ENCODE data around the gene COL23A1.

The COL23A1 gene

DNA sequence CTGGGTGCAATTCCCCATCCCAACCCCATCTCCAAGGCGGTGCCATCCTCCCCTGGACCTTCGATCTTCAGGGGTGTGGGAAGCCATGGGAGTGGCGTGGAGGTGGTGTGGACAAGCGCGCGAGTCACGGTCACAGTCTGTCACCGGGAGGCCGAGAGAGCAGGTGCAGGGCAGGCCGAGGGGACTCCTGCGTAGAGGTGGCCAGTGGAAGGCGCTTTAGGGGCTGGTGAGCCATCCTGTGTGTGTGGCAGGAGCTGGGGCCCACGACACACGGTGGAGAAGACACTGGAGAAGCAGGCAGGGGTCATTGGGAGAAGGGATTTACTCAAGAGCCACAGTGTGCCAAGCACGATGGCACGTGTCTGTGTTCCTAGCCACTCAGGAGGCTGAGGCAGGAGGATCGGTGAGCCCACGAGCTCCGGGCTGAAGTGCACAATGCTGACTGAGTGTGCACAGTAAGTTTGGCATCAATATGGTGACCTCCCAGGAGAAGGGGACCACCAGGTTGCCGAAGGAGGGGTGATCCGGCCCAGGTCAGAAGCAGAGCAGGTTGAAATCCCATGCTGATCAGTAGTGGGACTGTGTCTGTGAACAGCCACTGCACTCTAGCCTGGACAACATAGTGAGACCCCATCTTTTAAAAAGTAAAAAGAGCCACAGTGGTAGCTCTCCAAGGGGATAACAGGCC is 212.5 kb downstream of the COL23A1 start:
- Histone ChIP-seq H3K36me3 (replicated peaks; ENCODE audit: low read depth, low read length) (no peaks in the 10 kb centered on the region), H3K9ac (ENCODE audit: low read length) (no peak overlapping the region), H3K27me3 (ENCODE audit: low read depth, low read length) (no peaks in the 10 kb centered on the region), H3K9me3 (ENCODE audit: insufficient read depth, low read length) (no peaks in the 10 kb centered on the region), H3K4me2 (ENCODE audit: low read length) (no peak overlapping the region), H2AFZ (ENCODE audit: low read depth, low read length) (no peak overlapping the region), H3K4me3 (ENCODE audit: low read length) (no peak overlapping the region), H3K27ac (ENCODE audit: low read length) (no peak overlapping the region), H3K79me2 (ENCODE audit: low read length) (no peaks in the 10 kb centered on the region), H3K4me1 (ENCODE audit: low read length) (no peaks in the 10 kb centered on the region), H4K20me1 (ENCODE audit: insufficient read depth, low read length) (no peaks in the 10 kb centered on the region)
- TF ChIP-seq, protein P1, sequence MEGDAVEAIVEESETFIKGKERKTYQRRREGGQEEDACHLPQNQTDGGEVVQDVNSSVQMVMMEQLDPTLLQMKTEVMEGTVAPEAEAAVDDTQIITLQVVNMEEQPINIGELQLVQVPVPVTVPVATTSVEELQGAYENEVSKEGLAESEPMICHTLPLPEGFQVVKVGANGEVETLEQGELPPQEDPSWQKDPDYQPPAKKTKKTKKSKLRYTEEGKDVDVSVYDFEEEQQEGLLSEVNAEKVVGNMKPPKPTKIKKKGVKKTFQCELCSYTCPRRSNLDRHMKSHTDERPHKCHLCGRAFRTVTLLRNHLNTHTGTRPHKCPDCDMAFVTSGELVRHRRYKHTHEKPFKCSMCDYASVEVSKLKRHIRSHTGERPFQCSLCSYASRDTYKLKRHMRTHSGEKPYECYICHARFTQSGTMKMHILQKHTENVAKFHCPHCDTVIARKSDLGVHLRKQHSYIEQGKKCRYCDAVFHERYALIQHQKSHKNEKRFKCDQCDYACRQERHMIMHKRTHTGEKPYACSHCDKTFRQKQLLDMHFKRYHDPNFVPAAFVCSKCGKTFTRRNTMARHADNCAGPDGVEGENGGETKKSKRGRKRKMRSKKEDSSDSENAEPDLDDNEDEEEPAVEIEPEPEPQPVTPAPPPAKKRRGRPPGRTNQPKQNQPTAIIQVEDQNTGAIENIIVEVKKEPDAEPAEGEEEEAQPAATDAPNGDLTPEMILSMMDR (IDR thresholded peaks at IDR 0.05; ENCODE audit: low read depth, low read length), result no peak
- no peak for TF ChIP-seq EZH2phosphoT487 (IDR thresholded peaks at IDR 0.05; ENCODE audit: low read depth)

- Histone ChIP-seq H3K4me3 (ENCODE audit: low read length) (no peak overlapping the region), H2AFZ (ENCODE audit: low read depth, low read length) (no peak overlapping the region), H3K9ac (ENCODE audit: low read length) (no peak overlapping the region), H3K27ac (ENCODE audit: low read length) (no peak overlapping the region), H3K9me3 (ENCODE audit: insufficient read depth, low read length) (no peaks in the 10 kb centered on the region), H3K4me2 (ENCODE audit: low read length) (no peak overlapping the region), H3K27me3 (ENCODE audit: low read depth, low read length) (no peaks in the 10 kb centered on the region), H3K79me2 (ENCODE audit: low read length) (no peaks in the 10 kb centered on the region), H4K20me1 (ENCODE audit: insufficient read depth, low read length) (no peaks in the 10 kb centered on the region), H3K4me1 (ENCODE audit: low read length) (no peaks in the 10 kb centered on the region), H3K36me3 (replicated peaks; ENCODE audit: low read depth, low read length) (no peaks in the 10 kb centered on the region)
- no peak for TF ChIP-seq EZH2phosphoT487 (IDR thresholded peaks at IDR 0.05; ENCODE audit: low read depth)
- TF ChIP-seq, protein P1 (IDR thresholded peaks at IDR 0.05; ENCODE audit: low read depth, low read length), result no peak
These were observed 213.1 kb downstream of the COL23A1 start for GRCh38 chr5:178376921-178377582.

- TF ChIP-seq EZH2phosphoT487 (IDR thresholded peaks at IDR 0.05; ENCODE audit: low read depth), result no peak
- TF ChIP-seq, protein P1 (IDR thresholded peaks at IDR 0.05; ENCODE audit: low read depth, low read length), result no peak
- no peaks in the 10 kb centered on the region for H3K4me1 ChIP-seq (ENCODE audit: low read length)
- no peaks in the 10 kb centered on the region for H4K20me1 ChIP-seq (ENCODE audit: insufficient read depth, low read length)
These were observed 214.8 kb downstream of the COL23A1 start for GRCh38 chr5:178375348-178375747.

DNA sequence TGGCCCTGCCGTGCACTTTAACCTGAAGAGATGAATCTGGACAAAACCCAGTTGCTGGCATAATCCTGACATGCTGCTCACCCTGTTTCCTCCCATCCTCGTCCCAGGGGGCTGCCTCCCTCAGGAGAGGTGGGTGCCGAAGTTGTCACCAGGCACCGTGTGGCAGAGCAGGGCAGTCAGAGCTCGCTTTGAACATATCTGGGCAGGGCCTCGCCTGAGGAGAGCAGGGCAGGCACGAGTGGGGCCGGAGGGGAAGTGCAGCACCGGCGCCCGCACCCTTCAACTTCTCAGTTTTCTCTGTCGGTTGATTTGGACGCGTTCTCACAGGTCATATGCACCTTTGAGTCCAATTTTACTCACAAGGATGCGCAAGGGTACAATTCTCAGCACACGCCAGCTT is 216.5 kb downstream of the COL23A1 start:
- Histone ChIP-seq H3K9me3 (ENCODE audit: insufficient read depth, low read length) (no peaks in the 10 kb centered on the region), H3K9ac (ENCODE audit: low read length) (no peak overlapping the region), H3K4me1 (ENCODE audit: low read length) (no peaks in the 10 kb centered on the region), H3K79me2 (ENCODE audit: low read length) (no peaks in the 10 kb centered on the region), H4K20me1 (ENCODE audit: insufficient read depth, low read length) (no peaks in the 10 kb centered on the region), H3K27ac (ENCODE audit: low read length) (no peak overlapping the region), H2AFZ (ENCODE audit: low read depth, low read length) (no peak overlapping the region), H3K36me3 (replicated peaks; ENCODE audit: low read depth, low read length) (no peaks in the 10 kb centered on the region), H3K4me3 (ENCODE audit: low read length) (no peak overlapping the region), H3K4me2 (ENCODE audit: low read length) (no peak overlapping the region), H3K27me3 (ENCODE audit: low read depth, low read length) (no peaks in the 10 kb centered on the region)
- TF ChIP-seq, protein P1 (IDR thresholded peaks at IDR 0.05; ENCODE audit: low read depth, low read length), result no peak
- no peak for TF ChIP-seq EZH2phosphoT487 (IDR thresholded peaks at IDR 0.05; ENCODE audit: low read depth)

More at GRCh38 chr5:178375348-178375747, 214.8 kb downstream of the COL23A1 start:
- H3K4me3 ChIP-seq (ENCODE audit: low read length), result no peak overlapping the region
- no peak overlapping the region for H3K27ac ChIP-seq (ENCODE audit: low read length)
- no peaks in the 10 kb centered on the region for H3K79me2 ChIP-seq (ENCODE audit: low read length)
- no peaks in the 10 kb centered on the region for H3K36me3 ChIP-seq (replicated peaks; ENCODE audit: low read depth, low read length)
- no peaks in the 10 kb centered on the region for H3K27me3 ChIP-seq (ENCODE audit: low read depth, low read length)
- no peaks in the 10 kb centered on the region for H3K9me3 ChIP-seq (ENCODE audit: insufficient read depth, low read length)
- H3K9ac ChIP-seq (ENCODE audit: low read length), result no peak overlapping the region
- H3K4me2 ChIP-seq (ENCODE audit: low read length), result no peak overlapping the region
- H2AFZ ChIP-seq (ENCODE audit: low read depth, low read length), result no peak overlapping the region

Data from OCI-LY3 (cell line).